ENCODE results near the gene ADAM8.
"Not testable (repeated sequence)": the region's sequence is repeated elsewhere in the genome, so short reads cannot be mapped to it uniquely, and the experiment has no call there.

The ADAM8 gene

GRCh38 chr10:133269367-133269766 is 7.3 kb downstream of the ADAM8 start:
- no peak for DNase-seq (ENCODE audit: low read depth)
- TF ChIP-seq, protein P1, sequence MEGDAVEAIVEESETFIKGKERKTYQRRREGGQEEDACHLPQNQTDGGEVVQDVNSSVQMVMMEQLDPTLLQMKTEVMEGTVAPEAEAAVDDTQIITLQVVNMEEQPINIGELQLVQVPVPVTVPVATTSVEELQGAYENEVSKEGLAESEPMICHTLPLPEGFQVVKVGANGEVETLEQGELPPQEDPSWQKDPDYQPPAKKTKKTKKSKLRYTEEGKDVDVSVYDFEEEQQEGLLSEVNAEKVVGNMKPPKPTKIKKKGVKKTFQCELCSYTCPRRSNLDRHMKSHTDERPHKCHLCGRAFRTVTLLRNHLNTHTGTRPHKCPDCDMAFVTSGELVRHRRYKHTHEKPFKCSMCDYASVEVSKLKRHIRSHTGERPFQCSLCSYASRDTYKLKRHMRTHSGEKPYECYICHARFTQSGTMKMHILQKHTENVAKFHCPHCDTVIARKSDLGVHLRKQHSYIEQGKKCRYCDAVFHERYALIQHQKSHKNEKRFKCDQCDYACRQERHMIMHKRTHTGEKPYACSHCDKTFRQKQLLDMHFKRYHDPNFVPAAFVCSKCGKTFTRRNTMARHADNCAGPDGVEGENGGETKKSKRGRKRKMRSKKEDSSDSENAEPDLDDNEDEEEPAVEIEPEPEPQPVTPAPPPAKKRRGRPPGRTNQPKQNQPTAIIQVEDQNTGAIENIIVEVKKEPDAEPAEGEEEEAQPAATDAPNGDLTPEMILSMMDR (conservative IDR thresholded peaks at IDR 0.05; ENCODE audit: control insufficient read depth, insufficient read depth, low read depth, low read length), result no peak
- H3K4me3 ChIP-seq (ENCODE audit: control insufficient read depth, low read depth, low read length), result no peak overlapping the region

GRCh38 chr10:133268532-133268931 is 8.1 kb downstream of the ADAM8 start:
- no peak for DNase-seq (ENCODE audit: low read depth)
- TF ChIP-seq, protein P1 (conservative IDR thresholded peaks at IDR 0.05; ENCODE audit: control insufficient read depth, insufficient read depth, low read depth, low read length), result no peak
- no peak overlapping the region for H3K4me3 ChIP-seq (ENCODE audit: control insufficient read depth, low read depth, low read length)

DNA sequence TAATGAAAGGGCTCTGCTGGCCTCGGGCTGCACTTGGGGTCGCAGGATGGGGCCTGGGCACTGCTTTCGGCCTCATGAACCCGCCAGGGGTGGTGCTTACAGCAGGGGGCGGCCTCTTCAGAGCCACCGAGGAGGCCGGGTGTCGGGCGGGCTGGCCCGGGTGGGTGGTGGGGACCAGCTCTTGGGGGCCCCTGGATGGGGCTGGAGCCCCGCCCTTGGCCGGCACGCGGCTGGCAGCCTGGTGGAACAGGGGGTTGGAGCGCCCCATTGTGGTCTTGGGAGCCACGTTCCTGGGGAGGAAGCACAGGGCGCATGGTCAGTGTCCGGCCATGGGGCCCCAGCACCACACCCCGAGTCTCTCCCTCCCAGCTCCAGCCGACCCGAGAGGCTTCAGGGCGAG is 8.8 kb downstream of the ADAM8 start:
- H3K4me3 ChIP-seq (ENCODE audit: control insufficient read depth, low read depth, low read length), result no peak overlapping the region
- TF ChIP-seq, protein P1 (conservative IDR thresholded peaks at IDR 0.05; ENCODE audit: control insufficient read depth, insufficient read depth, low read depth, low read length), result no peak
- DNase-seq (ENCODE audit: low read depth), result no peak

GRCh38 chr10:133267293-133267692 is 9.4 kb downstream of the ADAM8 start:
- TF ChIP-seq, protein P1 (conservative IDR thresholded peaks at IDR 0.05; ENCODE audit: control insufficient read depth, insufficient read depth, low read depth, low read length), result no peak
- H3K4me3 ChIP-seq (ENCODE audit: control insufficient read depth, low read depth, low read length), result no peak overlapping the region
- no peak for DNase-seq (ENCODE audit: low read depth)

DNA sequence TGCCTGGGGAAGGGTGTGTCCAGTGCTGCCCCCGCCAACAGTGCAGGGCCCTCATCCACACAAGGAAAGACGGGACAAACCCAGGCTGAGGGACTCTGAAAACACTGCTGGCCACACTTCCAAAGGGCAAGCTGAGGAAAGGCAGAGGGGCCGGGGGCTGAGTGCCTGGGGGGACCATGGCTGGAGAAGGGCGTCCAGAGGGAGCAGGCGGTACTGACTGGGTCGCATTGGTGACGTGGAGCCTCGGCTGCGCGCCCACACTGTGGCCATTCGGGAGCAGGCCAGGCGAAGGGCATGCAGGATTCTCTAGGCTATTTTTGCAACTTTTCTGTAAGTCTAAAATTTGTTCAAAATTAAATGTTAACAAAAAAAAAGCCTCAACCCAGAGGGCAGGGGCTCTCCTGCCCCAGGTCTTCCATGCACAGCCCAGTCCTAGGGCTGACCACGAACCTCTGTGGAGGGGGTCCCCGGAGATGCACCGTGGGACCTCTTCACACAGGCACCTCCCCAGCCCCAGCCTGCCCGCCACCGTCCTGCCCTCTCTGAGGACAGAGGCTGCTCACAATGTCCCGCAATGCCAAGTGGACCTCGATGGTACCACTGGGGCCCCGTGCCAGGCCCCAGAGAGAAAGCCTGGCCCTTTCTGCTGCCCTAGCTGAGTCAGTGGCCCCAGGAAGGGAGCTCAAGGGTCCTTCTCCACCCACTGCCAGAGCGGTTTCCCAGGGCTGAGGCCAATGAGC is 10.4 kb downstream of the ADAM8 start:
- no peak overlapping the region for H3K4me3 ChIP-seq (ENCODE audit: control insufficient read depth, low read depth, low read length)
- no peak for DNase-seq (ENCODE audit: low read depth)
- TF ChIP-seq, protein P1 (conservative IDR thresholded peaks at IDR 0.05; ENCODE audit: control insufficient read depth, insufficient read depth, low read depth, low read length), result no peak

DNA sequence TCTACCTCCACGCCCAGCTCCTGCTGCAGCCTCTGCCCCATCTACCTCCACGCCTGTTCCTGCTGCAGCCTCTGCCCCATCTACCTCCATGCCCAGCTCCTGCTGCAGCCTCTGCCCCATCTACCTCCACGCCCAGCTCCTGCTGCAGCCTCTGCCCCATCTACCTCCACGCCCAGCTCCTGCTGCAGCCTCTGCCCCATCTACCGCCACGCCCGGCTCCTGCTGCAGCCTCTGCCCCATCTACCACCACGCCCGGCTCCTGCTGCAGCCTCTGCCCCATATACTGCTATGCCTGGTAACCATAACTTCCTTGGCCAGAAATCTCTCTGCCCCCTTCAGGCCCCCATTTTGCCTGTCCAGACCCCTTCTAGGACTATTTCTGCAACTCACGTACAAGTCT is 11.6 kb downstream of the ADAM8 start:
- DNase-seq (ENCODE audit: low read depth); H3K4me3 ChIP-seq (ENCODE audit: control insufficient read depth, low read depth, low read length): not testable (repeated sequence)

DNA sequence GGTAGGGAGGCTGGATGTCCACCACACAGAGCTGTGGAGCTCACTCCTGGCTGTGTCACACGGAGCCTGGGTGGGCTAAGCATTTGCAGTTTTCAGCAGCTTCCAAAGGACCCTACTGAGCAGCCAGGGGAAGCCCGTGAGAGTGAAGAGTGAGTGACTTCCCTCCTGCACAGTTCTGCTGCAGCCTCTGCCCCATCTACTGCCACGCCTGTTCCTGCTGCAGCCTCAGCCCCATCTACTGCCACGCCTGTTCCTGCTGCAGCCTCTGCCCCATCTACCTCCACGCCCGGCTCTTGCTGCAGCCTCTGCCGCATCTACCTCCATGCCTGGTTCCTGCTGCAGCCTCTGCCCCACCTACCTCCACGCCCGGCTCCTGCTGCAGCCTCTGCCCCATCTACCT is 12.2 kb downstream of the ADAM8 start:
- DNase-seq (ENCODE audit: low read depth), result no peak
- H3K4me3 ChIP-seq (ENCODE audit: control insufficient read depth, low read depth, low read length), result no peak overlapping the region
- TF ChIP-seq, protein P1 (conservative IDR thresholded peaks at IDR 0.05; ENCODE audit: control insufficient read depth, insufficient read depth, low read depth, low read length), result no peak
